GM21447 (cell line): ENCODE measurements around the gene GALR1.
"Not testable (repeated sequence)": the region's sequence is repeated elsewhere in the genome, so short reads cannot be mapped to it uniquely, and the experiment has no call there.

Experiments used
- ATAC-seq: cut with Tn5 transposase; IDR thresholded peaks from one replicate; pipeline ENCODE4 v1.9.1; 2021; ENCODE audit not compliant: unreplicated experiment

The GALR1 gene

DNA sequence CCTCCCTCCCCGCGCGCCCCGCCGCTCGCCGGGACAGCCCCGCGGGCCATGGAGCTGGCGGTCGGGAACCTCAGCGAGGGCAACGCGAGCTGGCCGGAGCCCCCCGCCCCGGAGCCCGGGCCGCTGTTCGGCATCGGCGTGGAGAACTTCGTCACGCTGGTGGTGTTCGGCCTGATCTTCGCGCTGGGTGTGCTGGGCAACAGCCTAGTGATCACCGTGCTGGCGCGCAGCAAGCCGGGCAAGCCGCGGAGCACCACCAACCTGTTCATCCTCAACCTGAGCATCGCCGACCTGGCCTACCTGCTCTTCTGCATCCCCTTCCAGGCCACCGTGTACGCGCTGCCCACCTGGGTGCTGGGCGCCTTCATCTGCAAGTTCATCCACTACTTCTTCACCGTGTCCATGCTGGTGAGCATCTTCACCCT, 865 bp downstream of the GALR1 start:
- ATAC-seq: no peak

DNA sequence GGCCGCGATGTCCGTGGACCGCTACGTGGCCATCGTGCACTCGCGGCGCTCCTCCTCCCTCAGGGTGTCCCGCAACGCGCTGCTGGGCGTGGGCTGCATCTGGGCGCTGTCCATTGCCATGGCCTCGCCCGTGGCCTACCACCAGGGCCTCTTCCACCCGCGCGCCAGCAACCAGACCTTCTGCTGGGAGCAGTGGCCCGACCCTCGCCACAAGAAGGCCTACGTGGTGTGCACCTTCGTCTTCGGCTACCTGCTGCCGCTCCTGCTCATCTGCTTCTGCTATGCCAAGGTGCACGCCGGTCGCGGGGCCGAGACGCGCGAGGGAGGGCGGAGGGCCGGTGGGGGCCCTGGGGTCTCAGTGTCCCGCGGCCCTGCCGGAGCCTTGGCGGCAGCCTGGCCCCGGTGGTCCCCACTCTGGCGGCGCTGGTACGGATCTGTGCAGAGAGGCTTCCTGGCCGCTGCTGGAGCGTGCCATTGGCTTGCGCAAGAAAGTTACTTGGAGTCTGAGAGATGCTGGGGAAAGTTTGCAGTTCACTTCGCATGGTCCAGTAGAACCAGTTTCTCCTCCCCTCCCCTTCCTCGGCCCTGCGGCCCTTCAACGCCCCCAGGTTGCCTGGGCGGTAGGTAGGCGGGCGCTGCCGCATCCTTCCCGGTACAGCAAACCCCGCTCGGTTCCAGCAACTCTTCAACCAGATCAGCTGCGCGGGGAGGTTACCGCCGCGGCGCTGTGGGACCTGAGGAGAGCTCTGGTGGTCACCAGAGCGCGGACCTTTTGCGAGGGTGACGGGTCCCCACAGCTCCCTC, 1.5 kb downstream of the GALR1 start:
- no peak for ATAC-seq

DNA sequence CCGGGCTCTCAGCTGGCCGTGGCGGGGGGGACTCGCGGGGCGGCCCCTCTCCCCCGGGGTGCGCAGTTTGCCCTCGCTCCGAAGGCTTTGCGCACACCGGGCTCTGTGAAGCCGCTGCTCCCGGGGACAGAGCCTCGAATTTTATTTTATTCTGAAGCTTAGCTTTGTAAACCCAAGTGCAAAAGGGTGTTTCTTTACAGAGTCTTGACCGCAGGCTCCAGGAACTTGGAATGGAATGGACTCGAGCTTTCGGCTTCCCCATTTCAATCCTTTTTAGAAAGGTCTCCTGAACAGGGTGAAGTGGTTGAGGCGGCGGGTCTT, 2.0 kb downstream of the GALR1 start:
- ATAC-seq: no peak

DNA sequence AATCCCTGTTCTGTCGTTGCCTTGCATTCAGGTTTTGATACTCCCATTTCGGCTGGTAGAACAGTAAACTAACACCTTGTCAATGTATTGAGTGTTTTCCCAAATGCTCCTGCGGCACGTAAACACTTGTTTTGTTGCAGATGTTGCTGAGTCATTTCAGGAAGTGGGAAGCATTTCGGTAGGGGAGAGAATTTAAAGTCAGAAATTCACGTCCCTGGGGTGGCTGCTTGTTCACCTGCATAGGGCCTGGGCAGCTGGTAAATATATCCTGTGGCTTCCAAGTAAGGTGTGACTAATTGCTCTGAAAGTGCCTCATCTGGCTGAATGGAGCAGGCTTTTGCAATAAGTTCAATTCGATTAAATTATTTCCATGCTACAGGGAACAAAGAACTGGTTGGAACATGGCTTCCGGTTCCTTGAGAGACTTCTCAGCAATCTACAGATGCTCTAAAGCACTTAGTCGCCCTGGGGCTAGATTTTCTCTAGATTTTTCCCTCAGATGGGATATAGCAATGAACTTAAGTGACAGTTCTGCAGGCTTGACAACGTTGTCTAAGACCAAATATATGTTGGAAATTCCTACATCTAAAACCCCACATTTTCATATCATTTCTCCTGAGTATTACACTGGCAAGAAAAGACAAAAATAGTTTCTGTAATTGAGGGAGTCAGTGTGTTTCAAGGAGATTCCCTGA, 5.2 kb downstream of the GALR1 start:
- no peak for ATAC-seq

DNA sequence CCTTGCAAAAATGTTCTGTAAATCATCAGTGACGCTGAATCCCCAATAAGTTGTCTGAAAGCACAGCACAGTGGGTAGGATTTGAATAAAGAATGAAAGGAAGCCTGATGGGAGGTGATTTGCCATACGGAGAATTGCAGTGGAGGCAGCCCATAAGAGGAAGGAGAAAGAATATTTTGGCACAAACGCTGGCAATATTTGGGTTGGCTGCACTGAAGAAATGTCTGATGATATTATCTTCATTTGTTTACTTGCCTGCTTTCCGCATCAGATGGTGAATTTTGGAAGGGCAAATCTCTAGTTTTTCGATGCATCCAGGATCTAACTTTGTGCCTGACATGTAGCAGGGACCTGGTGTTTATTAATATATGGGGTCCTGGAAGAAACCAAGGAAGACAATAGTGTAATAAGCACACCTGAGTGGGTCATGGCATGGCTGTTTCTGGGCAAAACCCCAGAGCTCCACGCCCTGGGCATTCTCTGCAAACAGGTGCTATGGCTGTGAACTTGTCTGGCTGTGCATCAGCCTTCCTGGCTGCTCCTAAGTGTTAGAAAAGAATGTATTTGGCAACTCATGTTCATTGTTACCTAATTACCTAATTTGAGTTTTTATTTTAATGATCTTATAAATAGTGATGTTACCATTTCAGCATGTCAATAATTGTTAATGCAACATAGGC, 5.9 kb downstream of the GALR1 start:
- ATAC-seq: no peak

DNA sequence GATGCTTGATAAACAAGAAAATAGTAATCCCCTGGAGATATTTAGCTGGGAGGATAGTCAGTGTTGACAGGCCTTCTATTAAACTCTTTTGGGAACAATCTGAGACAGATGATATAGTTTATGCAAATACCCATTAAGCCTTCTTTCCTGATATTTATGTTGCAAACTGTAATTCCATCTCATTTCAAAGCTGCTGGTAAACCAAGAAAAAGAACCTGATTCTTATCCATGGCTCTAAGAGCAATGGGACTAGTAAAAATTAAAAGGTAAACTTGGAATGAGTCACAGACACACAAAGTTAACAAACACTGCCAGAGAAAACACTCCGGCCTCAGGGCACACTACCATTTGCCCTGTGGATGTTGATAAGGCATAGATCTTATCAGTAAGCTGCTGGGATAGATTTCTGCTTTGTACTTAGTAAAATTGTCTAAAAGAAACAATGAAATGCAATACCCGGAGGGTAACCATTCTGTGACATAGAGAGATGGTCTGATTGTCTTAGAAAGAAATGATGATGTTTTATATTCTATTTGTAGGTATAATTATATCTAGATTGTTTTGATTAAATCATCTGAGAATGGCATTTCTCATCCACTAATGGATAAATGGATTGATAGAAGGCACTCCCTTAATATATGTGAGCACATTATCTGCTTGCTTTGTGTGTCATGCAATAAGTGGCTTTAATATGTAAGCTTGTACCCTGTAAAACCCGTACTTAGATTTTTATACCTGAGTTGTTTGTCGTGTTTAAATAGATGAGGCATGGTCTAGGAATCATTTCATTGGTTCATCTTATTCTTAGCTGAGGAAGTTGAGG, 13.2 kb downstream of the GALR1 start:
- no peak for ATAC-seq

DNA sequence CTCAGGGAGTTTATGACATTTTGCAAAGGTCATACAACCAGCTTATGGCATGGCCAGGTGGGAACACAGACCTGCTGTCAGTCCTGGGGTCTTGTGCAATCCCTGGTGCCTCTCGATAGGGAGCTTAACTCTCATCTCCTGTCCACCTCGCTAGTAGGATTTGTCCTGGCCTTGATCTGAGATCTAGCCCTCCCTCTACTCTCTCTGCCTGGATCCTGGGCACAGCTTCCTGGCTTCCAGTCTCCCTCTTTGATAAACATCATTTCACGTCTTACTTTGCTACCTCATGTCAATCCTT, 13.8 kb downstream of the GALR1 start:
- ATAC-seq: no peak

DNA sequence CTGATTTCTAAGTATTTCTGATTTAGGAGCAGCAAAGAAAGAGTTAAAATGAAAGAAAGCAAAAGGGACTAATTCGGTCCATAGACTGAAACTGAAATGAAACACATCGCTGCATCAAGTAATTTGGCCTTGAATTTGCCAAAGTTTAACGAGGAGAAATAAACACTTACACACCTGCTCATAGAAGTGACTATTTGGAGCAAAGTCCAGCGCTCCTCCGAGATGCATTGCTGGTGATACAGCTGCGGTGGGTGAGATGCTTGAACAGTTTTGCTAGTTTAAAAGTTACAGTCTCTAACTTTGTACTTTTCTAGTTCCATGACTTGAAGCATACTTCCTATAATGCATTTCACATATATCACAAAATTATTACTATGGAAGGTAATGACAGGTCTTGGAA, 18.3 kb downstream of the GALR1 start:
- no peak for ATAC-seq

DNA sequence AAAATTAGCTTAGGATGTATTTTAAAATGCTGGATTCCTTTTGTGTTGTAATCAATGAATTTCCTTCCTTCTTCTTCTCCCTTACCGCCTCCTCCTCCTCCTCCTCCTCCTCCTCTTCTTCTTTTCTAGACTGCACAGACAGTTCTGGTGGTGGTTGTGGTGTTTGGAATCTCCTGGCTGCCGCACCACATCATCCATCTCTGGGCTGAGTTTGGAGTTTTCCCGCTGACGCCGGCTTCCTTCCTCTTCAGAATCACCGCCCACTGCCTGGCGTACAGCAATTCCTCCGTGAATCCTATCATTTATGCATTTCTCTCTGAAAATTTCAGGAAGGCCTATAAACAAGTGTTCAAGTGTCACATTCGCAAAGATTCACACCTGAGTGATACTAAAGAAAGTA, 18.8 kb downstream of the GALR1 start:
- no peak for ATAC-seq

DNA sequence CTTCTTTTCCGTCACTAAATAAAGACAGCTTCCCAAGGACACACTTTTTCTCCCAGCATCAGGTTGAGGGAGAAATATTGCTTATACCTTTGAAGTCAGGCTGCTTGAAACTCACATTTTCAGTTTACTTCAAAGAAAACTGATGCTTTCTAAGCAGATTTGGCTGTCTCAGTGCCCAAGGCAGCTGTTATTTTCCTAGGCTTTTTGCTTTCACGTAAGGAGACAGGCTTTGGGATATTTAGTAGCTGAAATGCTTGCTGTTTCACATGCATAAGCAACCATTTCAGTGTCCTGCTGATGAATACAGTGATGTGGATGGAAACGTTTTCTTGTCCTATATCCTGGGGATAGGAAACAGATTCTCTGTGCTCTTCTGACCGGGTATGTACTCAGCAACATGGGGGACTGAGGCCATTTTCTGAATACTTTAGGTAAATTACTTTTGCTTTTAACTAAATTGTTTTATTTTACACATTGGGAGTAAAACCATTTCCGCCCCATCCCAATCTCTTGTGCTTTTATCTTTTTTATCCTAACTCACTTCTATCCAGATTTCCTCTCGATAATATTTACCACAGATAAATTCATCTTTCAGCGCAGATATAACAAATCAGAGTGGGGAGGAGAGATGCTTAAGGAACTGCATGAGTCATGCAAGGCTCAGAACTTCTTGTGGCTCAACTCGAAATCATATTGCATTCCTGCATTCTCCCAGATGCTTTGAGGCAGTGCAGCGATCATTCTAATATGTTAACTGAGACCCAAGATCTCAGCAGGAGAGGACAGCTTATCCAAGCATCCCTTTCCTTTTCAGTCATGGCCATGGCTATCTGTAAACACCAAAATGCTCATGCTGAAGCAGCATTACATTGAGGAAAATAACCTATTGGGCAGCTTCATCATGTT, 22.2 kb downstream of the GALR1 start:
- no peak for ATAC-seq

DNA sequence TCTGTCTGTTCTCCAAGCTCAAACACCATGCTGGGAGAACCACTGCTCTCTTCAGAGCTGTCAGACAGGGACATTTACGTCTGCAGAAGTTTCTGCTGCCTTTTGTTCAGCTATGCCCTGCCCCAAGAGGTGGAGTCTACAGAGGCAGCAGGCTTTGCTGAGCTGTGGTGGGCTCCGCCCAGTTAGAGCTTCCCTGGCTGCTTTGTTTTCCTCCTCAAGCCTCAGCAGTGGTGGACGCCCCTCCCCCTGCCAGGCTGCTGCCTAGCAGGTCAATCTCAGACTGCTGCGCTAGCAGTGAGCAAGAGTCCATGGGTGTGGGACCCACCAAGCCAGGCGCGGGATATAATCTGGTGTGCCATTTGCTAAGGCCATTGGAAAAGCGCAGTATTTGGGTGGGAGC, 41.2 kb downstream of the GALR1 start:
- not testable (repeated sequence) for ATAC-seq

DNA sequence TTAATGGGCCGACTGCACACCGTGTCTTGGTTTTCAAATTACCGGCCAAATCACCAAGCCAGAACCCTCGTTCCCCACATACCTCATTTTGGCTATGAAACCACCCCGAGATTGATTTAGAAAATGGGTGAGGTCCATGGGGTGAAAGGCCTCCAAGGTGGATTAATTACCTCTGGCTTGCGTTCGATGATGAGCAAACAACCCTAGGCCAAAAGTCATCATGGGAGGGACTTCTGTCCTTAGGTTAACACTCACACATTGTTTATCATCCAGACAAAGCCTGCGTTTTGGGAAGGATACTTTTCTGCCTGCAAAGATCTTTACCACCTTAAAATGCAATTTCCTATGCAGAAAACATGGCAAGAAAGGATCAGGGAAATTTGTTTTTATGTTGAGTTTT, 48.5 kb downstream of the GALR1 start:
- no peak for ATAC-seq

DNA sequence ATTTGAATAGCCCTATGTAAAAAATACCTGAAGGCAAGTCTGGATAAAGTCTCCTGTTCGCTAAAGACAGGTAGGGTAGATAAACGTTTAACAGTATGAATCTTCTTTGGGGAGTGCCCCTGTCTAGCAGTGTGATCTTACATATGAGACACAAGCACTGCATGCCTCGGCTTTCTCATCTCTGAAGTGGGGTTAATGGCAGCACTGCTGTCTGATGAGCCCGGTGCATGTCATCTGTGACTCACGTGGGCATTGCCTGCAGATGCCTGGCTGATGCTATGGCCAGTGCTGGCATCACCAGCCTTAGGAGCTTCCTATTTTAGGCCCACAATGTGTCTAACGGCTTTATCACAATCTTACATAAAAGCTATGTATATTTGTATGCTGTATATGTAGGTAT, 50.1 kb downstream of the GALR1 start:
- ATAC-seq: no peak

DNA sequence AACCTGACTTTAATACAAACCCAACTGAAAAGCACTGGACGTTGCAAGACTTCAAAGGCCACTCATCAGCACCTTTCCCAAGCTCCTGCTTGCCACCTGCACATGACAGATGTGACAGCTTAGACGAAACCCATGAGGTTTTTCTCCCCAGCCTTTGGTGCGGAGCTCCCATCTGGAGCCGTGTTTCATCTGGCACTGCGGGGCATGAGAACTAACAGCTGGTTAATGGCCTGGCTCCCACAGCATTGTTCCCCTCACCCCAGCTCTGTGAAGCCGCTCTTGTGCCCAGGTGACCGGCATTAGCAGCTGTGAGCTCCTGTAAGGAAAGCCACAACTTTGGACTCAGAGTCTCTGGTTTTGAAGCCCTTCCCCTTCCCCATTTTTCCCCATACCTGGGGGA, 50.9 kb downstream of the GALR1 start:
- ATAC-seq: no peak

DNA sequence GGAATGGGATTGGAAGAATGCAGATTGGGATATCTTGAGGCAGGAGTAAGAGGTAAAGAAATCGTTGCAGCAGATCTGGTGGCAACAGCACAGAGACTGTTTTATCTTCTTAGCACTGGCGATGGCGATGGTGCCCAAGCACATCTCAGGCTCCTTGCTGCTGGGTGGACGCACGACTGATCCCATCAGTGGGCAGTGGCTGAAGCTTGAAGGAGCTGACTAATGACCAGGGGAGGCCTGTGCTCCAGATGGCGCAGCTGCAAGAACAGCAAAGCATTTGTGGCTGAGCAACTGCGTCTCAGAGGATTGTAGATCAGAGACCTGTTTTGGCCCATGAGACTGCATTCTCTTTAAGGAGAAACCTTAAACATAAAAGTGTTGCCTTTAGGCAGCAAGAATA, 54.6 kb downstream of the GALR1 start:
- no peak for ATAC-seq

DNA sequence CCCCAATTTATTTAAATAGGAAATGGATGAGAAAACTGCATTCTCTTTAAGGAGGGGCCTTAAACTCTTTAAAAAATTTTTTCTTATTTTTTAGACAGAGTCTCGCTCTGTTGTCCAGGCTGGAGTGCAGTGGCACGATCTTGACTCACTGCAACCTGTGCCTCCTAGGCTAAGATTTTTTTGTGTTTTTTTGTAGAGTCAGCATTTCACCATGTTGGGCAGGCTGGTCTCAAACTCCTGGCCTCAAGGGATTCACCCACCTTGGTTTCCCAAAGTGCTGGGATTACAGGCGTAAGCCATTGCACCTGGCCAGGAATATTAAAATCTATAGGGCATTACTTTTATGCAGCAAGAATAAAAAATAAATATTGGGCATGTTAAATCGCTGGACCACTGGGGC, 56.0 kb downstream of the GALR1 start:
- ATAC-seq: no peak

DNA sequence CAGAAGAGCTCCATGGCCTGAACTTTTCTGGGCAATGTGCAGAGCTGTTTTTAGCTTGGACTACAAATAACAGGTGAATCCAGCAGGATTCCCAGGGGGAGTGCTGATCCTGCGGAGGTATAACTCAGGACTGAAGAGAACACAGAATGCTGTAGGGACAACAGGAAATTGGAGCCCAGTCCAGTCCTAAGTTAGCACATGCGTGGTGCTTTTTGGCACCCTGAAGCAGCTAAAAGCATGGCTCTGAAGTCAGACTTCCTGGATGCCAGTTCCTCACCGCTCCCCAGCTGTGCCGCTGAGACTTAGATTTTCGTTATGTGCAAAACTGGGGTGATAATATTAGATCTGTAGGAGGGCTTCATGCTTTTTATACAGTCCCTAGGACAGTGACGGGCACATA, 58.6 kb downstream of the GALR1 start:
- no peak for ATAC-seq

DNA sequence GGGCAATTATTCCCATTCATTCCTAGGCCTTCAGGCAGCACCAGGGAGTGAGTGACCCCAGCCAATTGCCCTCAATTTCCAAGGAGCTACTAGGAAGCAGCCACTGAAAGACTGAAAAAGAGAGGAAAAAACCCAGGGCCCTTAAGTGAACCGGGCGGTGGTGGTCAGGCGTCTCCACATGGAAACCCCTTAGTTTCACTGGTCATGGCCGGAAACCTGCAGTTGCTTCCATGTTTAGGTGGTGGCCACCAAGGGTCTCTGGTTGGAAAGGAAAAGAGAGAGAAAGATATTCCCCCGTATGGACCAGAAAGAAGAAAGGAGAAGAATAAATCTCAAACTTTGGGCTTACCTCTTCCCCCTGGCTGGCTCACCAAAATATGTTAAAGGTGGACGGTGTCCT, 64.9 kb downstream of the GALR1 start:
- ATAC-seq: no peak

DNA sequence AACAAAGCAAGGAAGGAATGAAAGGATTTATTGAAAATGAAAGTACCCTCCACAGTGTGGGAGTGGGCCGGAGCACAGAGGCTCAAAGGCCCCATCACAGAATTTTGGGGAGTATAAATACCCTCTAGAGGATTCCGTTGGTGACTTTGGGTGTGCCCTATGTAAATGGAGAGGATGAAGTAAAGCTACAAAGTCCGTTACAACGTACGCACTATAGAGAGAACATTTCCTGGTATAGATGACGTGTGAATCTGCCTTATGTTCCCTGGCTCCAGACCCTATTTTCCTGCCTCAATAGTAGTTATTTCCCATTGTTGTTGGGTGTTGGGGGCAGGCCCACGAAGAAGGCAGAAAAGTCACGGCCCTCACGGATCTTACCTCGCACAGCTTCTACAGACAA, 65.3 kb downstream of the GALR1 start:
- ATAC-seq: no peak

DNA sequence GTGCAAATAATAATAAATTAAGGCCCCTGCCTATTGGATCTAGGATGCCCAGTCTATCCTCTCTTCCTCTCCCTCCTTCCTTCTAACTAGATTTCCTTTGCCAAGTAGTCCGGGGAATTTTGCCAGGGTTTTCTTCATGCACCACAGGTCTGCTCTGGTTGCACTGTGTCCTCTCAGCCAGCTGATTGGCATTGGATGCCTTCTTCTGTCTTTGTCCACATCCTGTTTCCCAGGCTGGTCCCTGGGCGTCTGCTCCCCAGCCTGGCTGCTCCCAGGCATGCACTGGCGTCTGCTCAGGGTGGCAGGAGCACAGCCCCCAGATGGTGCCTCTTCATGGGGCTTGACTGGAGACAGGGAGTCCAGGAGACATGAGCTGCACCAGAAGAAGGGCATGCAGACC, 66.4 kb downstream of the GALR1 start:
- no peak for ATAC-seq

DNA sequence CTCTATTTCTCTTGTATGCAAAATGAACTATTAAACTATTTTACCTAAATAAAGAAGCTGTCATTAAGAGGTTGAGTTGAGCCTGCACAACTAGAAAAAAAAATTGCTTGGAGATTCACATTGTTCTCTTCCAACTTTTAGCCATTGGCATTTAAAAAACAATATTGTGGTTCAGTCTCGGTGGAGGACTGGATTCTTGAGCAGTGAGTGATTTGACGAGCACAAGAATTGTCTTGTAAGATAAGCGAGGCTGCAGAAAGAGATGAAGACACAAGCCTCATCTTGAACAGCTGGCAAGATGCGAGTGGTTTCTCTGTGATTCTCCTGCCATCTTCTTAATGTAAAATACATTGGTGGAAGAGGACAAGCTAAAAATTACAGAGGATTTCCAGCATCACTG, 67.0 kb downstream of the GALR1 start:
- no peak for ATAC-seq
